Thymus (tissue), 11 donors: Measurements from ENCODE around the gene TIAM2. TPM values are rescaled to one million over a fixed set of nuclear protein-coding genes. Genes with fewer than 3 reads are reported as not detected.

Experiments
- DNase-seq, 9 donors: peaks; one replicate each; pipeline ENCODE4 v3.0.0-alpha.2; 2013; ENCODE audit warnings: low spot score in 9 of 9, low read depth in 6 of 9, missing footprints in 1 of 9
- H3K27ac ChIP-seq, 2 donors: one replicate each; pipeline ENCODE4 v1.5.1; 2013; ENCODE audit warnings: control low read depth in 1 of 2, low read depth in 1 of 2, low read length in 1 of 2, mild to moderate bottlenecking in 1 of 2, moderate library complexity in 1 of 2
- H3K27me3 ChIP-seq, 2 donors: one replicate each; pipeline ENCODE4 v1.5.1; 2013; ENCODE audit warnings: low read length in 1 of 2; ENCODE audit not compliant: control insufficient read depth in 2 of 2, insufficient read depth in 1 of 2
- H3K36me3 ChIP-seq, 2 donors: one replicate each; pipeline ENCODE4 v1.5.1; 2013; ENCODE audit warnings: low read length in 1 of 2, mild to moderate bottlenecking in 1 of 2, moderate library complexity in 1 of 2; ENCODE audit not compliant: control insufficient read depth in 2 of 2, insufficient read depth in 2 of 2
- H3K4me1 ChIP-seq, 2 donors: one replicate each; pipeline ENCODE4 v1.5.1; 2013; ENCODE audit warnings: low read length in 2 of 2; ENCODE audit not compliant: control insufficient read depth in 2 of 2, insufficient read depth in 2 of 2
- H3K4me3 ChIP-seq, 2 donors: one replicate each; pipeline ENCODE4 v1.5.1; 2013; ENCODE audit warnings: low read length in 2 of 2, control low read depth in 1 of 2, mild to moderate bottlenecking in 1 of 2
- H3K9me3 ChIP-seq, 2 donors: one replicate each; pipeline ENCODE4 v1.5.1; 2013; ENCODE audit warnings: low read length in 1 of 2, mild to moderate bottlenecking in 1 of 2; ENCODE audit not compliant: control insufficient read depth in 2 of 2, insufficient read depth in 1 of 2
- WGBS: extraction: QIAGEN DNeasy Blood & Tissue Kit; methylation state at CpG from one replicate; pipeline ENCODE4 v1.1.7; 2013; 5-methylcytosine and 5-hydroxymethylcytosine counted together
- polyA plus RNA-seq: library from polyadenylated mRNA; stranded (reverse); fragments of 200-250 nt; gene quantifications from one replicate; pipeline ENCODE4 v1.2.3, GENCODE V29; 2013
- total RNA-seq: library from RNA; stranded (reverse); fragments of 120-200 nt; gene quantifications from one replicate; pipeline ENCODE4 v1.2.4, GENCODE V29; 2013
- donor health status: healthy.

TIAM2 gene
- total and polyA plus RNA-seq, 2 donors: 5.4 to 7.8 TPM

DNA sequence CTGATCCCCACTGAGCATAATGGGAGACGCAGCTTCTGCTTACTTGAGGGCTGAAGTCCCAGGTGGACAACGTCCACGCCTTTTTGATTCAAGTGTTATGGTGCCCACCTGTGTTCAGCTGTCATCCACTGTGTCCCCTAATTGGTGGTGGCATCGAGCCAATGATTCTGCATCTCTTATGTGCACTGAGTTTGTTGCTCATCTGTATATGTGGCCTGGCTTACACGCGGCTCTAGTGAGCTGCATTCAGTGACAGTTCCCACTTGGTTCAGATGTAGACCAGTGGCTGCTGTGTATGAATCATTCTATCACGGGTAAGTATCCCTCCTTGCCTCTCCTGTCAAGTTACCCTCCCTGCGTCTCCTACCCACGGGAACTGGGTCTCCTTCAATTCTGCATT, 137.5 kb downstream of the TIAM2 start:
- H3K27me3 ChIP-seq: no peaks in the 10 kb centered on the region
- H3K4me3 ChIP-seq: no peak overlapping the region
- no peak for DNase-seq
- 94% methylated on average over 9 of the region's 9 CpGs for WGBS
- no peaks in the 10 kb centered on the region for H3K36me3 ChIP-seq
- no peaks in the 10 kb centered on the region for H3K4me1 ChIP-seq
- H3K9me3 ChIP-seq: no peaks in the 10 kb centered on the region
- no peak overlapping the region for H3K27ac ChIP-seq

GRCh38 chr6:155141002-155141401, 145.9 kb downstream of the TIAM2 start:
- Histone ChIP-seq H3K4me1 (peaks cover 7 to 15% of the 10 kb centered on the region in 2 donors), H3K27ac (no peak overlapping the region), H3K4me3 (no peak overlapping the region), H3K36me3 (no peaks in the 10 kb centered on the region), H3K27me3 (no peaks in the 10 kb centered on the region), H3K9me3 (no peaks in the 10 kb centered on the region)
- WGBS: 100% methylated on average over 1 of the region's 1 CpG
- no peak for DNase-seq

GRCh38 chr6:155141512-155141911, 146.4 kb downstream of the TIAM2 start:
- WGBS: over 99% methylated on average over 2 of the region's 2 CpGs
- H3K4me1 ChIP-seq: peaks cover 7 to 15% of the 10 kb centered on the region in 2 donors
- no peak for DNase-seq
- no peaks in the 10 kb centered on the region for H3K27me3 ChIP-seq
- H3K9me3 ChIP-seq: no peaks in the 10 kb centered on the region
- H3K36me3 ChIP-seq: no peaks in the 10 kb centered on the region
- H3K4me3 ChIP-seq: no peak overlapping the region
- H3K27ac ChIP-seq: no peak overlapping the region

GRCh38 chr6:155142168-155143028, 147.3 kb downstream of the TIAM2 start:
- WGBS: 86% methylated on average over 13 of the region's 13 CpGs
- no peak overlapping the region for H3K4me3 ChIP-seq
- H3K27ac ChIP-seq: peak overlapping the region in 1 of 2 donors; percentile 69
- H3K27me3 ChIP-seq: no peaks in the 10 kb centered on the region
- peaks cover 7 to 15% of the 10 kb centered on the region in 2 donors for H3K4me1 ChIP-seq
- H3K9me3 ChIP-seq: no peaks in the 10 kb centered on the region
- no peak for DNase-seq
- H3K36me3 ChIP-seq: no peaks in the 10 kb centered on the region

DNA sequence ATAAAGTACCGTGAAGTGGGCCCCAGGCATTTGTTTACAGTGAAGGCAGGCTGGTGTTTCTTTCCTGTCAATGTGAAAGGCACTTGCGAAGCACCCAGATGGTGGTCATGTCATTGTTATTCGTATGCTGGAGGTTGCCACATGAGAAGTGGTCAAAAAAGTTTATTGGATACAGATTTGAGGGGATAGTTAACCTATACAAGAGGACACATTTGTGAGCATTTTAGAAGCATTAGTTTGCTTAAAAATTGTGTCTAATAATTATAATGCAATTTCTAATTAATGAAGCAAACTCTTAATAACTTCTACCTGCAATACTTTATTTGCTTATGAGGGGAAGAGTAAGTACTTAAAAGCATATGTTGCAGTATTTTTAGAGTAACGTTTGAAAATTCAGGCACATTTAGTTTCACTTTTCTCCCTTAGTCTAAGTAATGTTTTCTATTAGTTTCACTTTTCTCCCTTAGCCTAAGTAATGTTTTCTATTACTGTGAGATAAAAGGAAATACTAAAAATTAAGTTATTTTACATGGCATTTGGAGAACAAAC, 148.0 kb downstream of the TIAM2 start:
- H3K4me3 ChIP-seq: no peak overlapping the region
- DNase-seq: peak in 1 of 9 donors; percentile 13
- WGBS: 33% methylated on average over 4 of the region's 4 CpGs

DNA sequence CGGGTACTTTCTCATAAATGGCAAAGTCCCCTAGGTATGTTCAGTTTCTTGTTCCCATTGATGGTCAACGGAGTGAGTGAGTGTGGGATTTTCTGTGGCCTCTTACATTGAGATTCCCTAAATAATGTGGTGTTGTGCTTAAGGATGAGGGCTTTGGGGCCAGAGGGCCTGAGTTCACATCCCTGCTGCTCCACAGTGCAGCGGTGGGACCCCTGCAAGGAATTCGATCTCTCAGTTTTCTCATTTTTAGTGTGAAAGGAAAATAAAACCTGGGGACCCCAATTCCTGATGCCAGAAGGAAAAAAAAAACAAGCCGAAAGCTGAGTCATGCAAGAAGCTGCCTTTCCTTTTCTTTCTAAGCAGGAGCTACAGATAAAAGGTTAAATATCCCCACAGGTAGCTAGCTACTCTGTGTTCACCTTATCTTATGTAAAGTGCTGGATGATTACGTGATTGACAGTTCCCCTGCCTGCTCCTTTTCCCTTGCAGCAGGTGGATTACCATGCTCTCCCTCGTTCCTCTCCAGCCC, 148.5 kb downstream of the TIAM2 start:
- 62% methylated on average over 7 of the region's 7 CpGs for WGBS
- Histone ChIP-seq H3K4me1 (peaks cover 7 to 15% of the 10 kb centered on the region in 2 donors), H3K36me3 (no peaks in the 10 kb centered on the region), H3K4me3 (no peak overlapping the region), H3K27ac (peak overlapping the region in 1 of 2 donors; percentile 69), H3K27me3 (no peaks in the 10 kb centered on the region), H3K9me3 (no peaks in the 10 kb centered on the region)
- DNase-seq: no peak

More for the DNA sequence above, 148.0 kb downstream of the TIAM2 start:
- H3K27me3 ChIP-seq: no peaks in the 10 kb centered on the region
- no peaks in the 10 kb centered on the region for H3K9me3 ChIP-seq
- H3K36me3 ChIP-seq: no peaks in the 10 kb centered on the region
- H3K27ac ChIP-seq: peak overlapping the region in 1 of 2 donors; percentile 69
- H3K4me1 ChIP-seq: peaks cover 7 to 15% of the 10 kb centered on the region in 2 donors

DNA sequence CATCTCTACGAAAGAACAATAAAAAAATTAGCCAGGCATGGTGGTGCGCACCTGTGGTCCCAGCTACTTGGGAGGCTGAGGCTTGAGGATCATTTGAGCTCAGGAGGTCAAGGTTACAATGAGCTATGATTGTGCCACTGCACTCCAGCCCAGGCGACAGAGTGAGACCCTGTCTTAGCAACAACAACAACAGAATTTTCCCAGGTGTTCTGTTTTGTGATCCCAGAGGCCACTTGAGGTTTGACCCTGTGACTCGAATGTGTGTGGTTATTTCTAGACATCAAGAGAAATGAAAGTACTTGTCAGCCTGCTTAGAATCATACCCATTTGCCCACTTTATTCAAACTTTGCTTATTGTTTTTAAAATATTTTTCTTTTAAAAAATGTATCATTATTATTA, 151.1 kb downstream of the TIAM2 start:
- Histone ChIP-seq H3K4me3 (no peak overlapping the region), H3K36me3 (no peaks in the 10 kb centered on the region), H3K4me1 (peaks cover 7 to 15% of the 10 kb centered on the region in 2 donors), H3K27me3 (no peaks in the 10 kb centered on the region), H3K9me3 (no peaks in the 10 kb centered on the region), H3K27ac (no peak overlapping the region)
- WGBS: 82% methylated on average over 4 of the region's 4 CpGs
- no peak for DNase-seq

DNA sequence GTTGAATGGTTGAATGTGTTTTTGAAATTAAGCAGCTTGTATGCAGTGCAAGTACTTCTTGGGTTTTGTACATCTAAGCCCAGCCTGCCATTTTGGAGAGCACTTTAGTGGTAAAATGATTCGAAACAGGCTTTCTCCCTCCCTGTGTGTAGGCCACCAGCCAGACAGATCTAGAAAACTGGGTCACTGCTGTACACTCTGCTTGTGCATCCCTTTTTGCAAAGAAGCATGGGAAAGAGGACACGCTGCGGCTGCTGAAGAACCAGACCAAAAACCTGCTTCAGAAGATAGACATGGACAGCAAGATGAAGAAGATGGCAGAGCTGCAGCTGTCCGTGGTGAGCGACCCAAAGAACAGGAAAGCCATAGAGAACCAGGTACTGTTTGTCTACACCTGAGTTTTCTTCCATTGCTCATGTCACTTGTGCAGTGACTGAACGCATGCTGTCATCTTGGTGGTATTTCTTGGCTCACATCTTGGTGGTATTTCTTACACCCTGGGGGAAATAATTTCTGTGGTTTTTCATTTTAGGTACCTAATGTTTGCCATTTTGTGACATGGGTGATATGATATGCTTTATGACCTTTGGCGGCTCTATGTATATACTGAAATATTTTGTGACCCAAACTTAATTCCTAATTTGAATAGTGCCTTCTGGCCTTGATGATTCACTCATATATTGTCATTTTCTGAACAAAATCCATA, 153.0 kb downstream of the TIAM2 start:
- Histone ChIP-seq H3K4me1 (peaks cover 7% of the 10 kb centered on the region in 2 donors), H3K36me3 (no peaks in the 10 kb centered on the region), H3K4me3 (no peak overlapping the region), H3K27me3 (no peaks in the 10 kb centered on the region), H3K27ac (no peak overlapping the region), H3K9me3 (no peaks in the 10 kb centered on the region)
- 98% methylated on average over 7 of the region's 7 CpGs for WGBS
- no peak for DNase-seq
